Stomach (tissue), 4 donors: ENCODE results near the gene ACTR5.

Experiments used
- CTCF ChIP-seq, 7 experiments: fragments of 450-650 bp in 4 of 7; fragments of 200-600 bp in 3 of 7; sonication (generic) in 3 of 7; IDR thresholded peaks; one replicate each; pipeline ENCODE4 v1.5.1; 2016 to 2019; ENCODE audit warnings: antibody characterized with exemption in 7 of 7, control low read depth in 2 of 7, mild to moderate bottlenecking in 1 of 7
- POLR2A ChIP-seq, 4 donors: fragments of 450-650 bp; IDR thresholded peaks; one replicate each; pipeline ENCODE4 v1.6.1; 2016; ENCODE audit warnings: antibody characterized with exemption in 4 of 4, control low read depth in 2 of 4, mild to moderate bottlenecking in 1 of 4, moderate library complexity in 1 of 4

- TF ChIP-seq CTCF (IDR thresholded peaks at IDR 0.05) (no peak), POLR2A (IDR thresholded peaks at IDR 0.05) (no peak)
These were observed 545 bp downstream of the ACTR5 start for GRCh38 chr20:38748861-38749149.
